K562 (cell line): Measurements from ENCODE around the gene IFNGR1. TPM values are rescaled to one million over a fixed set of nuclear protein-coding genes. Genes with fewer than 3 reads are reported as not detected.

Experiments used
- ATAC-seq: fragments of 200-7000 bp; cut with Tn5 transposase; 3 replicates; pipeline ENCODE4 v1.9.1; 2020; ENCODE audit warnings: moderate library complexity
- BruUV-seq: library from RNA; stranded (reverse); fragments of 400-500 nt; replicated peaks from 2 replicates; lab custom pipeline; 2021; lab: Mats Ljungman, UMichigan
- CTCF ChIA-PET: fragments of 300-600 bp; formaldehyde crosslinking; extraction: SDS; loops from one replicate; lab custom pipeline; 2021; ENCODE audit warnings: low intra/inter-chr PET ratio; lab: Yijun Ruan, JAX
- POLR2A ChIA-PET: fragments of 300-600, 350-650 bp; sonication (Branson Sonifier 250); formaldehyde crosslinking; extraction: SDS; loops from one replicate; lab custom pipeline; 2021; ENCODE audit warnings: antibody characterized with exemption, inconsistent platforms; lab: Yijun Ruan, JAX
- DNase-seq, 4 experiments: peaks; one replicate each; pipeline versions ENCODE4 v3.0.0 to v3.0.0-alpha.2; 2011 to 2018; ENCODE audit warnings: low spot score in 3 of 4, mixed read lengths in 3 of 4; ENCODE audit errors: extremely low read depth in 1 of 4
- FAIRE-seq: peaks from 2 replicates; lab custom pipeline; 2011; peaks lifted over from hg19 to GRCh38; lab: Jason Lieb, UNC
- H2AFZ ChIP-seq: 2 replicates; pipeline ENCODE4 v1.6.0; 2011; ENCODE audit warnings: low read depth, low read length, control low read depth, inconsistent platforms
- H3K27ac ChIP-seq: fragments of 200-600 bp; 3 replicates; pipeline ENCODE4 v1.8.0; 2011; ENCODE audit warnings: low read depth, mild to moderate bottlenecking, control low read depth, inconsistent platforms, low read length, moderate library complexity, mixed read lengths; ENCODE audit errors: extremely low read depth
- H3K27me3 ChIP-seq, 2 experiments: fragments of 300-600 bp in 1 of 2; 2 replicates in 1 of 2; 3 replicates in 1 of 2; pipeline versions ENCODE4 v1.6.0 to v1.8.0; 2011; ENCODE audit warnings: inconsistent platforms in 2 of 2, low read length in 2 of 2, mild to moderate bottlenecking in 1 of 2, mixed read lengths in 1 of 2, moderate library complexity in 1 of 2; ENCODE audit not compliant: control insufficient read depth in 2 of 2, insufficient read depth in 2 of 2
- H3K36me3 ChIP-seq: fragments of 300-600 bp; 3 replicates; pipeline ENCODE4 v1.8.0; 2011; ENCODE audit warnings: mild to moderate bottlenecking, low read length, inconsistent platforms; ENCODE audit not compliant: control insufficient read depth, insufficient read depth
- H3K4me1 ChIP-seq, 2 experiments: fragments of 200-600 bp in 1 of 2; replicated peaks in 1 of 2; 2 replicates in 1 of 2; 3 replicates in 1 of 2; pipeline versions ENCODE4 v1.5.1 to v1.8.0; 2011; ENCODE audit warnings: inconsistent platforms in 2 of 2, low read length in 2 of 2, mild to moderate bottlenecking in 1 of 2, mixed read lengths in 1 of 2, moderate library complexity in 1 of 2; ENCODE audit not compliant: control insufficient read depth in 2 of 2, insufficient read depth in 2 of 2
- H3K4me2 ChIP-seq: 2 replicates; pipeline ENCODE4 v1.6.1; 2011; ENCODE audit warnings: low read length, control low read depth, inconsistent platforms, mixed read lengths; ENCODE audit not compliant: insufficient read depth
- H3K4me3 ChIP-seq: fragments of 200-600 bp; sonication (generic), shearing (Covaris generic); 2 replicates; pipeline ENCODE4 v1.5.1; 2016; ENCODE audit warnings: control low read depth, inconsistent platforms
- H3K79me2 ChIP-seq: fragments of 200-600 bp; 3 replicates; pipeline ENCODE4 v1.8.0; 2011; ENCODE audit warnings: low read length, inconsistent platforms; ENCODE audit not compliant: control insufficient read depth, insufficient read depth
- H3K9ac ChIP-seq, 2 experiments: 2 replicates each; pipeline versions ENCODE4 v1.6.0 to v1.6.1; 2011; ENCODE audit warnings: low read depth in 2 of 2, low read length in 2 of 2, control low read depth in 1 of 2, inconsistent platforms in 1 of 2, mild to moderate bottlenecking in 1 of 2, mixed read lengths in 1 of 2; ENCODE audit not compliant: insufficient read depth in 1 of 2
- H3K9me1 ChIP-seq: one replicate; pipeline ENCODE4 v1.6.0; 2011; ENCODE audit warnings: inconsistent platforms, mild to moderate bottlenecking, low read length, moderate library complexity; ENCODE audit not compliant: control insufficient read depth, insufficient read depth
- H3K9me3 ChIP-seq: replicated peaks from 2 replicates; pipeline ENCODE4 v1.5.1; 2011; ENCODE audit warnings: low read depth, low read length, inconsistent platforms; ENCODE audit not compliant: control insufficient read depth, insufficient read depth
- H4K20me1 ChIP-seq: replicated peaks from 2 replicates; pipeline ENCODE4 v1.6.1; 2011; ENCODE audit warnings: low read length, inconsistent platforms, mixed read lengths; ENCODE audit not compliant: control insufficient read depth, insufficient read depth
- KHSRP ChIP-seq: fragments of 450-650 bp; IDR thresholded peaks from 2 replicates; pipeline ENCODE4 v1.6.1; 2017
- ZNF57 ChIP-seq: fragments of 450-650 bp; formaldehyde crosslinking; IDR thresholded peaks from 2 replicates; pipeline ENCODE4 v1.4.0; 2020; ENCODE audit warnings: mild to moderate bottlenecking, moderate library complexity
- ZNF655 ChIP-seq: fragments of 250-450 bp; sonication (Bioruptor Pico); IDR thresholded peaks from 2 replicates; pipeline ENCODE4 v1.5.0; 2021
- ZNF695 ChIP-seq: fragments of 450-650 bp; formaldehyde crosslinking; IDR thresholded peaks from 2 replicates; pipeline ENCODE4 v1.4.0; 2020; ENCODE audit warnings: mild to moderate bottlenecking, moderate library complexity
- ZNF740 ChIP-seq, 3 experiments: fragments of 200-800 bp in 1 of 3; sonication (Bioruptor generic) in 1 of 3; sonication (generic) in 1 of 3; formaldehyde crosslinking in 1 of 3; IDR thresholded peaks; 2 replicates each; pipeline versions ENCODE4 v1.6.1 to v1.8.0; 2016 to 2022; ENCODE audit warnings: mild to moderate bottlenecking in 2 of 3, missing compliant biosample characterization in 2 of 3, missing genetic modification characterization in 2 of 3, missing genetic modification reagents in 1 of 3
- WGBS: fragments of 100-300 bp; shearing (Covaris generic); methylation state at CpG from one replicate; pipeline ENCODE4 v1.1.6; 2016; ENCODE audit warnings: low coverage, mixed read lengths; ENCODE audit not compliant: insufficient coverage; ENCODE audit errors: missing lambda C conversion rate; 5-methylcytosine and 5-hydroxymethylcytosine counted together
- in situ Hi-C: fragments of 300-500 bp; cut with MboI; formaldehyde crosslinking; loops from 4 replicates; pipeline ENCODE4 v1.15.0; 2018; ENCODE audit warnings: inconsistent platforms, mixed read lengths
- intact Hi-C: fragments of 100-400 bp; cut with micrococcal nuclease; formaldehyde crosslinking; loops from 2 replicates; pipeline ENCODE4 v1.14.2; 2022
- polyA plus RNA-seq, 8 experiments: library from polyadenylated mRNA; depleted of rRNA in 4 of 8; stranded (reverse) in 5 of 8; unstranded in 3 of 8; fragments of >200 nt; fragmentation: Nextera tagmentation in 2 of 8; fragmentation: Illumina TruSeq in 1 of 8; extraction: Ambion mirVana in 2 of 8; extraction: Trizol in 1 of 8; gene quantifications; 2 replicates each; pipeline versions ENCODE4 v1.2.1 to v1.2.3, GENCODE V29; 2011 to 2014; ENCODE audit warnings: inconsistent platforms in 1 of 8, missing spikeins in 1 of 8
- total RNA-seq, 7 experiments: library from RNA; depleted of rRNA in 6 of 7; stranded (reverse); fragments of >200 nt in 6 of 7; fragmentation: Illumina TruSeq in 2 of 7; extraction: Trizol in 2 of 7; gene quantifications; 2 replicates each; pipeline versions ENCODE4 v1.2.1 to v1.2.3, GENCODE V29; 2011 to 2021; ENCODE audit warnings: low replicate concordance in 1 of 7

IFNGR1 gene
- total and polyA plus RNA-seq, 9 of the 15 experiments (the other 6 are each of a cell fraction or from before 2014, with no cell fraction given), result 14.7 to 47.0 (median 26.7) TPM

GRCh38 chr6:137190583-137191094 is 28.5 kb downstream of the IFNGR1 start:
- WGBS, result 24% methylated on average over 5 of the region's 5 CpGs
- no peak for TF ChIP-seq KHSRP
- TF ChIP-seq ZNF57 (CRISPR knock-in tag), result no peak
- no peak for TF ChIP-seq ZNF740 (CRISPR knock-in tag; IDR thresholded peaks at IDR 0.05)
- TF ChIP-seq ZNF740 (tag; IDR thresholded peaks at IDR 0.05), result no peak
- no peak for TF ChIP-seq ZNF695 (CRISPR knock-in tag)
- TF ChIP-seq ZNF655 (CRISPR knock-in tag), result no peak
- DNase-seq (no peak), ATAC-seq (no peak), FAIRE-seq (no peak)
- Histone ChIP-seq H4K20me1 (no peaks in the 10 kb centered on the region), H2AFZ (peak overlapping the region; percentile 15), H3K27ac (no peak overlapping the region), H3K9me3 (no peaks in the 10 kb centered on the region), H3K79me2 (no peaks in the 10 kb centered on the region), H3K4me1 (no peaks in the 10 kb centered on the region), H3K9ac (no peak overlapping the region), H3K4me3 (no peak overlapping the region), H3K36me3 (no peaks in the 10 kb centered on the region), H3K27me3 (no peaks in the 10 kb centered on the region), H3K9me1 (no peaks in the 10 kb centered on the region), H3K4me2 (no peak overlapping the region)
- in situ Hi-C loops (no loop called here), intact Hi-C loops (no loop called here)
- ChIA-PET CTCF (no interaction called here), POLR2A (interaction anchor here (0.9 to 1.2 kb wide), 2 partner anchors 18 to 117 kb away, joined by 3 read pairs; no protein-coding TSS in a partner anchor)
- BruUV-seq, result no TSS peak
